ENCODE measurements around the gene RABAC1.

- TF ChIP-seq, protein P1, sequence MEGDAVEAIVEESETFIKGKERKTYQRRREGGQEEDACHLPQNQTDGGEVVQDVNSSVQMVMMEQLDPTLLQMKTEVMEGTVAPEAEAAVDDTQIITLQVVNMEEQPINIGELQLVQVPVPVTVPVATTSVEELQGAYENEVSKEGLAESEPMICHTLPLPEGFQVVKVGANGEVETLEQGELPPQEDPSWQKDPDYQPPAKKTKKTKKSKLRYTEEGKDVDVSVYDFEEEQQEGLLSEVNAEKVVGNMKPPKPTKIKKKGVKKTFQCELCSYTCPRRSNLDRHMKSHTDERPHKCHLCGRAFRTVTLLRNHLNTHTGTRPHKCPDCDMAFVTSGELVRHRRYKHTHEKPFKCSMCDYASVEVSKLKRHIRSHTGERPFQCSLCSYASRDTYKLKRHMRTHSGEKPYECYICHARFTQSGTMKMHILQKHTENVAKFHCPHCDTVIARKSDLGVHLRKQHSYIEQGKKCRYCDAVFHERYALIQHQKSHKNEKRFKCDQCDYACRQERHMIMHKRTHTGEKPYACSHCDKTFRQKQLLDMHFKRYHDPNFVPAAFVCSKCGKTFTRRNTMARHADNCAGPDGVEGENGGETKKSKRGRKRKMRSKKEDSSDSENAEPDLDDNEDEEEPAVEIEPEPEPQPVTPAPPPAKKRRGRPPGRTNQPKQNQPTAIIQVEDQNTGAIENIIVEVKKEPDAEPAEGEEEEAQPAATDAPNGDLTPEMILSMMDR (IDR thresholded peaks at IDR 0.05; ENCODE audit: low read depth, low read length, poor library complexity, severe bottlenecking): no peak
- no peak for TF ChIP-seq EZH2phosphoT487 (IDR thresholded peaks at IDR 0.05; ENCODE audit: borderline replicate concordance, low read length)
Observed at GRCh38 chr19:41967054-41967783, 8.1 kb upstream of the RABAC1 start.

All from DOHH2 (cell line).